Hematopoietic multipotent progenitor cell treated with erythropoietin and hydrocortisone succinate and interleukin-3 and kit ligand, for 4 days (in vitro differentiated cells): ENCODE results near the gene PROM1.

Experiments used
- DNase-seq: peaks from one replicate; pipeline ENCODE4 v3.0.0-alpha.2; 2015

Gene PROM1

GRCh38 chr4:15936495-15936894, 147.3 kb downstream of the PROM1 start:
- no peak for DNase-seq

- DNase-seq = no peak
These were observed 148.1 kb downstream of the PROM1 start for GRCh38 chr4:15935504-15936402.

- no peak for DNase-seq
These were observed 149.6 kb downstream of the PROM1 start for GRCh38 chr4:15934259-15934658.

- no peak for DNase-seq
These were observed 152.2 kb downstream of the PROM1 start for GRCh38 chr4:15931451-15932210.

GRCh38 chr4:15930314-15930713, 153.5 kb downstream of the PROM1 start:
- no peak for DNase-seq

- DNase-seq = no peak
These were observed 154.3 kb downstream of the PROM1 start for GRCh38 chr4:15929540-15929939.

- no peak for DNase-seq
These were observed 154.9 kb downstream of the PROM1 start for GRCh38 chr4:15928883-15929282.

- DNase-seq = no peak
These were observed 157.3 kb downstream of the PROM1 start for GRCh38 chr4:15926486-15926885.

- DNase-seq = no peak
These were observed 158.0 kb downstream of the PROM1 start for GRCh38 chr4:15925830-15926229.

- DNase-seq = no peak
These were observed 162.3 kb downstream of the PROM1 start for GRCh38 chr4:15921592-15921932.

- no peak for DNase-seq
These were observed 162.9 kb downstream of the PROM1 start for GRCh38 chr4:15920723-15921591.

GRCh38 chr4:15918484-15919129, 165.2 kb downstream of the PROM1 start:
- no peak for DNase-seq
